K562 (cell line): Measurements from ENCODE around the gene ZBTB20. TPM values are rescaled to one million over a fixed set of nuclear protein-coding genes. Genes with fewer than 3 reads are reported as not detected.

ENCODE experiments used
- DMBX1 ChIP-seq: fragments of 250-450 bp; sonication (Bioruptor Pico); IDR thresholded peaks from 2 replicates; pipeline ENCODE4 v1.8.0; 2022; ENCODE audit warnings: inconsistent platforms, mild to moderate bottlenecking, moderate library complexity, borderline replicate concordance
- ELK3 ChIP-seq: fragments of 450-650 bp; formaldehyde crosslinking; IDR thresholded peaks from 2 replicates; pipeline ENCODE4 v1.4.0; 2020; ENCODE audit warnings: mild to moderate bottlenecking
- KHSRP ChIP-seq: fragments of 450-650 bp; IDR thresholded peaks from 2 replicates; pipeline ENCODE4 v1.6.1; 2017
- MTA2 ChIP-seq: fragments of 450-650 bp; IDR thresholded peaks from 2 replicates; pipeline ENCODE4 v1.6.1; 2016; ENCODE audit warnings: low read depth
- NFXL1 ChIP-seq: fragments of 450-650 bp; formaldehyde crosslinking; IDR thresholded peaks from 2 replicates; pipeline ENCODE4 v1.4.0; 2021; ENCODE audit warnings: mild to moderate bottlenecking
- THAP12 ChIP-seq: fragments of 250-450 bp; sonication (Bioruptor Pico); IDR thresholded peaks from 2 replicates; pipeline ENCODE4 v1.9.0; 2021; ENCODE audit warnings: mild to moderate bottlenecking, inconsistent platforms
- XRCC5 ChIP-seq: fragments of 200-400 bp; formaldehyde crosslinking; IDR thresholded peaks from 2 replicates; pipeline ENCODE4 v1.6.1; 2017; ENCODE audit warnings: low read depth, mild to moderate bottlenecking, low read length
- ZNF449 ChIP-seq: fragments of 250-450 bp; sonication (Bioruptor Pico); IDR thresholded peaks from 2 replicates; pipeline ENCODE4 v1.8.0; 2022; ENCODE audit warnings: moderate library complexity, mild to moderate bottlenecking, inconsistent platforms
- polyA plus RNA-seq, 8 experiments: library from polyadenylated mRNA; depleted of rRNA in 4 of 8; stranded (reverse) in 5 of 8; unstranded in 3 of 8; fragments of >200 nt; fragmentation: Nextera tagmentation in 2 of 8; fragmentation: Illumina TruSeq in 1 of 8; extraction: Ambion mirVana in 2 of 8; extraction: Trizol in 1 of 8; gene quantifications; 2 replicates each; pipeline versions ENCODE4 v1.2.1 to v1.2.3, GENCODE V29; 2011 to 2014; ENCODE audit warnings: inconsistent platforms in 1 of 8, missing spikeins in 1 of 8
- total RNA-seq, 7 experiments: library from RNA; depleted of rRNA in 6 of 7; stranded (reverse); fragments of >200 nt in 6 of 7; fragmentation: Illumina TruSeq in 2 of 7; extraction: Trizol in 2 of 7; gene quantifications; 2 replicates each; pipeline versions ENCODE4 v1.2.1 to v1.2.3, GENCODE V29; 2011 to 2021; ENCODE audit warnings: low replicate concordance in 1 of 7

ZBTB20 gene
- total and polyA plus RNA-seq, 9 of the 15 experiments (the other 6 are each of a cell fraction or from before 2014, with no cell fraction given), result 0.17 to 1.7 (median 0.45) TPM

GRCh38 chr3:114626751-114627150 lies 520.3 kb downstream of the ZBTB20 start (continued):
- TF ChIP-seq ELK3 (CRISPR knock-in tag), result no peak
- TF ChIP-seq XRCC5, result no peak
- TF ChIP-seq KHSRP, result no peak
- no peak for TF ChIP-seq NFXL1 (CRISPR knock-in tag)
- no peak for TF ChIP-seq MTA2
- no peak for TF ChIP-seq ZNF449 (CRISPR knock-in tag)
- TF ChIP-seq THAP12, result no peak
- TF ChIP-seq DMBX1, result no peak
